Astrocyte (in vitro differentiated cells and primary cell): ENCODE measurements around the gene CPNE6. TPM values are rescaled to one million over a fixed set of nuclear protein-coding genes. Genes with fewer than 3 reads are reported as not detected.

Source experiments
- DNase-seq: peaks from one replicate; pipeline ENCODE4 v3.0.0-alpha.2; 2010; ENCODE audit warnings: low read depth
- FAIRE-seq: peaks from 2 replicates; lab custom pipeline; 2011; peaks lifted over from hg19 to GRCh38; lab: Jason Lieb, UNC
- H2AFZ ChIP-seq: 2 replicates; pipeline ENCODE4 v1.6.0; 2012; ENCODE audit warnings: low read depth, low read length, inconsistent platforms
- H3K27ac ChIP-seq: 2 replicates; pipeline ENCODE4 v1.5.1; 2011; ENCODE audit warnings: low read depth, low read length, inconsistent platforms
- H3K27me3 ChIP-seq: 2 replicates; pipeline ENCODE4 v1.6.0; 2011; ENCODE audit warnings: low read length, inconsistent platforms; ENCODE audit not compliant: insufficient read depth
- H3K36me3 ChIP-seq: 2 replicates; pipeline ENCODE4 v1.5.1; 2011; ENCODE audit warnings: low read length, inconsistent platforms; ENCODE audit not compliant: insufficient read depth
- H3K4me1 ChIP-seq: 2 replicates; pipeline ENCODE4 v1.5.1; 2011; ENCODE audit warnings: low read length, inconsistent platforms; ENCODE audit not compliant: insufficient read depth
- H3K4me2 ChIP-seq: 2 replicates; pipeline ENCODE4 v1.6.0; 2012; ENCODE audit warnings: low read length, inconsistent platforms
- H3K4me3 ChIP-seq: 2 replicates; pipeline ENCODE4 v1.5.1; 2011; ENCODE audit warnings: low read depth, mild to moderate bottlenecking, low read length, inconsistent platforms; ENCODE audit not compliant: insufficient read depth
- H3K79me2 ChIP-seq: 2 replicates; pipeline ENCODE4 v1.6.0; 2012; ENCODE audit warnings: mild to moderate bottlenecking, low read length, inconsistent platforms; ENCODE audit not compliant: insufficient read depth
- H3K9ac ChIP-seq: 2 replicates; pipeline ENCODE4 v1.6.0; 2012; ENCODE audit warnings: mild to moderate bottlenecking, low read length, inconsistent platforms
- H3K9me3 ChIP-seq: 2 replicates; pipeline ENCODE4 v1.5.1; 2012; ENCODE audit warnings: low read depth, mild to moderate bottlenecking, low read length, inconsistent platforms; ENCODE audit not compliant: insufficient read depth
- H4K20me1 ChIP-seq: 2 replicates; pipeline ENCODE4 v1.6.0; 2012; ENCODE audit warnings: low read length, inconsistent platforms; ENCODE audit not compliant: insufficient read depth
- H3K27ac Mint-ChIP-seq: one replicate; pipeline ENCODE4 v1.8.0; 2021; ENCODE audit warnings: mild to moderate bottlenecking, mixed read lengths; ENCODE audit not compliant: unreplicated experiment
- H3K27me3 Mint-ChIP-seq: one replicate; pipeline ENCODE4 v1.8.0; 2021; ENCODE audit warnings: low read depth, mixed read lengths; ENCODE audit not compliant: unreplicated experiment
- H3K36me3 Mint-ChIP-seq: one replicate; pipeline ENCODE4 v1.8.0; 2021; ENCODE audit warnings: low read depth, mixed read lengths; ENCODE audit not compliant: unreplicated experiment
- H3K4me1 Mint-ChIP-seq: one replicate; pipeline ENCODE4 v1.8.0; 2021; ENCODE audit warnings: low read depth, mixed read lengths; ENCODE audit not compliant: unreplicated experiment
- H3K4me3 Mint-ChIP-seq: one replicate; pipeline ENCODE4 v1.8.0; 2021; ENCODE audit warnings: mild to moderate bottlenecking, moderate library complexity, mixed read lengths; ENCODE audit not compliant: unreplicated experiment
- H3K9me3 Mint-ChIP-seq: one replicate; pipeline ENCODE4 v1.8.0; 2021; ENCODE audit warnings: mild to moderate bottlenecking, mixed read lengths; ENCODE audit not compliant: unreplicated experiment
- EZH2 ChIP-seq: IDR thresholded peaks from 2 replicates; pipeline ENCODE4 v1.6.1; 2012; ENCODE audit warnings: mild to moderate bottlenecking, low read length, inconsistent platforms; ENCODE audit not compliant: insufficient read depth
- total RNA-seq: library from RNA; stranded (reverse); gene quantifications from 2 replicates; pipeline ENCODE4 v1.2.1, GENCODE V29; 2021
- TF ChIP-seq, protein P1 (sequence below): IDR thresholded peaks from 2 replicates; pipeline ENCODE4 v1.5.1; 2011; ENCODE audit warnings: low read depth, mild to moderate bottlenecking, inconsistent platforms, low read length, moderate library complexity; ENCODE audit not compliant: insufficient read depth

The CPNE6 gene
- total RNA-seq, 1 donor from 2014 or later, result not detected

GRCh38 chr14:24064091-24064795, 7.1 kb upstream of the CPNE6 start:
- H3K4me3 ChIP-seq, result no peak overlapping the region
- H3K4me1 ChIP-seq, result no peaks in the 10 kb centered on the region
- FAIRE-seq (no peak), DNase-seq (no peak)
- Mint-ChIP-seq H3K4me3 (no peak overlapping the region), H3K9me3 (no peaks in the 10 kb centered on the region), H3K27me3 (peaks cover 72% of the 10 kb centered on the region), H3K36me3 (no peaks in the 10 kb centered on the region), H3K27ac (no peak overlapping the region), H3K4me1 (no peaks in the 10 kb centered on the region)
- H3K36me3 ChIP-seq, result no peaks in the 10 kb centered on the region
- no peaks in the 10 kb centered on the region for H3K79me2 ChIP-seq
- H2AFZ ChIP-seq, result no peak overlapping the region
- TF ChIP-seq, protein P1, sequence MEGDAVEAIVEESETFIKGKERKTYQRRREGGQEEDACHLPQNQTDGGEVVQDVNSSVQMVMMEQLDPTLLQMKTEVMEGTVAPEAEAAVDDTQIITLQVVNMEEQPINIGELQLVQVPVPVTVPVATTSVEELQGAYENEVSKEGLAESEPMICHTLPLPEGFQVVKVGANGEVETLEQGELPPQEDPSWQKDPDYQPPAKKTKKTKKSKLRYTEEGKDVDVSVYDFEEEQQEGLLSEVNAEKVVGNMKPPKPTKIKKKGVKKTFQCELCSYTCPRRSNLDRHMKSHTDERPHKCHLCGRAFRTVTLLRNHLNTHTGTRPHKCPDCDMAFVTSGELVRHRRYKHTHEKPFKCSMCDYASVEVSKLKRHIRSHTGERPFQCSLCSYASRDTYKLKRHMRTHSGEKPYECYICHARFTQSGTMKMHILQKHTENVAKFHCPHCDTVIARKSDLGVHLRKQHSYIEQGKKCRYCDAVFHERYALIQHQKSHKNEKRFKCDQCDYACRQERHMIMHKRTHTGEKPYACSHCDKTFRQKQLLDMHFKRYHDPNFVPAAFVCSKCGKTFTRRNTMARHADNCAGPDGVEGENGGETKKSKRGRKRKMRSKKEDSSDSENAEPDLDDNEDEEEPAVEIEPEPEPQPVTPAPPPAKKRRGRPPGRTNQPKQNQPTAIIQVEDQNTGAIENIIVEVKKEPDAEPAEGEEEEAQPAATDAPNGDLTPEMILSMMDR, result no peak
- no peak for TF ChIP-seq EZH2
- H3K9me3 ChIP-seq, result no peaks in the 10 kb centered on the region
- H3K27me3 ChIP-seq, result no peaks in the 10 kb centered on the region
- H3K27ac ChIP-seq, result no peak overlapping the region
- H3K9ac ChIP-seq, result no peak overlapping the region
- no peak overlapping the region for H3K4me2 ChIP-seq
- no peaks in the 10 kb centered on the region for H4K20me1 ChIP-seq

- no peak overlapping the region for H3K4me3 Mint-ChIP-seq
- Histone ChIP-seq H3K4me3 (no peak overlapping the region), H3K27ac (no peak overlapping the region), H3K9ac (no peak overlapping the region), H3K79me2 (no peaks in the 10 kb centered on the region), H3K36me3 (no peaks in the 10 kb centered on the region), H3K9me3 (no peaks in the 10 kb centered on the region), H3K27me3 (no peaks in the 10 kb centered on the region), H4K20me1 (no peaks in the 10 kb centered on the region), H2AFZ (no peak overlapping the region), H3K4me2 (no peak overlapping the region), H3K4me1 (no peaks in the 10 kb centered on the region)
- FAIRE-seq, result no peak
- no peak for TF ChIP-seq EZH2
- TF ChIP-seq, protein P1, result no peak
- no peaks in the 10 kb centered on the region for H3K4me1 Mint-ChIP-seq
- peaks cover 76% of the 10 kb centered on the region for H3K27me3 Mint-ChIP-seq
- no peak for DNase-seq
- H3K27ac Mint-ChIP-seq, result no peak overlapping the region
- no peaks in the 10 kb centered on the region for H3K9me3 Mint-ChIP-seq
- H3K36me3 Mint-ChIP-seq, result no peaks in the 10 kb centered on the region
These were observed 6.5 kb upstream of the CPNE6 start for GRCh38 chr14:24064856-24065255.

DNA sequence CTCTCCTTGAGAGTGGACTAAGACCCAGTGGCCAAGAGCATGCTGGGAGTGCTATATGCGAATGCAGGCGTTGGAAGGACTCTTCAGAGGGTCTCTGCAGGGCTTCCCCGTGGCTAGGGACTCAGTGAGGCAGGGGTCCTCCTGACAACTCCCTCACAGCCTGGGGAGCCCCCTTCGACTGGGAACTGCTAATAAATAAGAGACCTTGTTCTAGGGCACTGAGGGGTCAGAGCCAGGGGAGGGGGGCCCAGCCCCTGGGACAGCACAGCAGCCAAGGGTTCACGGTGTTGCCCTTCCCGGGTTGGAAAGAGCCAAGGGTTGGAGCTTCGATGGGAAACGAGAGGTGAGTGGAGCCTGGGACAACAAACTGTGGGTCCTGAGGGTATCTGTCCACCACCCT, 6.0 kb upstream of the CPNE6 start:
- FAIRE-seq (no peak), DNase-seq (no peak)
- Mint-ChIP-seq H3K27ac (no peak overlapping the region), H3K36me3 (no peaks in the 10 kb centered on the region), H3K27me3 (peaks cover 76% of the 10 kb centered on the region), H3K4me3 (no peak overlapping the region), H3K4me1 (no peaks in the 10 kb centered on the region), H3K9me3 (no peaks in the 10 kb centered on the region)
- Histone ChIP-seq H3K4me1 (no peaks in the 10 kb centered on the region), H3K27ac (no peak overlapping the region), H4K20me1 (no peaks in the 10 kb centered on the region), H3K9me3 (no peaks in the 10 kb centered on the region), H3K9ac (no peak overlapping the region), H3K4me2 (no peak overlapping the region), H3K27me3 (no peaks in the 10 kb centered on the region), H3K4me3 (no peak overlapping the region), H3K79me2 (no peaks in the 10 kb centered on the region), H3K36me3 (no peaks in the 10 kb centered on the region), H2AFZ (no peak overlapping the region)
- no peak for TF ChIP-seq EZH2
- TF ChIP-seq, protein P1, result no peak
